Measurements from ENCODE around the gene PDK4. TPM values are rescaled to one million over a fixed set of nuclear protein-coding genes. Genes with fewer than 3 reads are reported as not detected.

PDK4 gene
- total RNA-seq, 1 donor from 2014 or later = not detected

DNA sequence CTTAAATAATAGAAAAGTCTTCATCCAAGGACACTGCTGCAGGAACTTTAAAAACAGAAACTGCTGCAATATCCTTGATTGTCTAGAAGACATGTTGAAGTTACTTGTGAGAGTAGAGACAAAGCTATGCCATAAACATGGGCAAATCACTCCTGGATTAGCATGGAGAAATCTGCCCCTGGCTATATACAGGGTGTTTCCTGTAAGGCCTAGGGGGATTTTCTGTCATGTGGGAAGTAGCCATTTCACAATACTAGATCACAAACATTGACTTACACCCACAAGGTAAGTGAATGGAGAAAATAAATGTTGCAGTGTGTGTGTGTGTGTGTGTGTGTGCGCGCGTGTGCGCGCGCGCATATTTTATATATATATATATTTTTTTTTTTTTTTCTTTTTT is 35.2 kb upstream of the PDK4 start:
- Mint-ChIP-seq H3K4me3 (ENCODE audit: unreplicated experiment) (no peak overlapping the region), H3K27me3 (ENCODE audit: unreplicated experiment) (no peaks in the 10 kb centered on the region), H3K36me3 (ENCODE audit: unreplicated experiment) (no peaks in the 10 kb centered on the region), H3K4me1 (ENCODE audit: low read depth, unreplicated experiment) (no peaks in the 10 kb centered on the region), H3K27ac (ENCODE audit: unreplicated experiment) (no peak overlapping the region), H3K9me3 (ENCODE audit: unreplicated experiment) (no peaks in the 10 kb centered on the region)
- TF ChIP-seq CTCF (IDR thresholded peaks at IDR 0.05; ENCODE audit: partially characterized antibody, unreplicated experiment) = no peak
- no peak for DNase-seq

DNA sequence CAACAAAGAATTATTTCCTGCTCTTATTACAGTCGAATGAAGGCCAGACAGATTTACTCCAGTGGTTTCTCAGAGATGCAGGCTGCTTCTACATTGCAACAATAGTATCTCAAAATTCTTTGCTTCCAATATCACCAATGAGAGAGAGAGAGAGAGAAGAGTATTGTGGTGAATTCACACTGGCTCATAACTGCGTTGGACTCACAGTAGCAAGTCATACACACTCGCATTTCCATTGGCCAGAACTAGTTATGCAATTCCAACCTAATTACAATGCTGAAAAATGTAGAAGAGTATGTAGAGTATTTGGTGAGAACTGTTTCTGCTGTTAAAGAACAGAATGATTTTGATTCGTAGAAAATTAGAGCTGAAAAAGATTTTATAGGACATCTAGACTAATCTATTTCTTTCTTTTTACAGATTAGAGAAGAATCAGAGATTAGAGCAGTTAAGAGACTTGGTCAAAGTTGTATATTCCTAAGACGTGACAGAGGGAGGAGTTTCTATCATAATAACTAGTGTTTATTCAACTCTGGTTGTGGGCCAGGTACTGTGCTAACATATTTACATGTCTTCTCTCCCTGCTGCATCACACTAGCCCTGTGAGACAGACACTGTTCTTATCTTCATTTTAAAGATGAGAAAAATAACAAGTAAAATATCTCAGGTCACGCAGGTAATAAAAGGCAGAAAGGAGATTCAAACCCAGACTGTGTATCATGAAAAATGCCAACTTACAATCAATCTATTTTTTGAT is 34.6 kb upstream of the PDK4 start:
- Mint-ChIP-seq H3K27me3 (ENCODE audit: unreplicated experiment) (no peaks in the 10 kb centered on the region), H3K27ac (ENCODE audit: unreplicated experiment) (no peak overlapping the region), H3K4me1 (ENCODE audit: low read depth, unreplicated experiment) (no peaks in the 10 kb centered on the region), H3K36me3 (ENCODE audit: unreplicated experiment) (no peaks in the 10 kb centered on the region), H3K4me3 (ENCODE audit: unreplicated experiment) (no peak overlapping the region), H3K9me3 (ENCODE audit: unreplicated experiment) (no peaks in the 10 kb centered on the region)
- no peak for TF ChIP-seq CTCF (IDR thresholded peaks at IDR 0.05; ENCODE audit: partially characterized antibody, unreplicated experiment)
- DNase-seq = no peak

GRCh38 chr7:95628831-95629439 is 32.6 kb upstream of the PDK4 start:
- Mint-ChIP-seq H3K27me3 (ENCODE audit: unreplicated experiment) (no peaks in the 10 kb centered on the region), H3K4me3 (ENCODE audit: unreplicated experiment) (no peak overlapping the region), H3K4me1 (ENCODE audit: low read depth, unreplicated experiment) (no peaks in the 10 kb centered on the region), H3K36me3 (ENCODE audit: unreplicated experiment) (no peaks in the 10 kb centered on the region), H3K27ac (ENCODE audit: unreplicated experiment) (no peak overlapping the region), H3K9me3 (ENCODE audit: unreplicated experiment) (no peaks in the 10 kb centered on the region)
- no peak for TF ChIP-seq CTCF (IDR thresholded peaks at IDR 0.05; ENCODE audit: partially characterized antibody, unreplicated experiment)
- DNase-seq = no peak

DNA sequence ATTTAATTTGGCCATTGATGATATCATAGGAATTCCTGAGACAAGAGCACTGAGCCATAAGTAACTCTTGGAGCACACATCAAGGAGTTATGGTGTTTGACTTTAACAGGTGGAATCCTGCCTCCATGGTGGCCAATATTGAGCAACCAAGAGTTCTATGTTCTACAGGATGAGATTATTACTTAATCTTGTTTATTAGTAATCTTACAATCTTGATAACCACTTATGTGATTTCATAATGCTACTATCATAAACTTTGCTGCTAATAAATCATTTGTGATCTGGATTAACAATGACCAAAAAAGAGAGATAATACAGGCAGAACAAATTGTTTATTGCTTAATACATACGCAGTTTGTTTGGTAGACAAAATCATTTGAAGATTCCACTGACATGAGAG is 27.5 kb upstream of the PDK4 start:
- DNase-seq = no peak
- H3K27me3 Mint-ChIP-seq (ENCODE audit: unreplicated experiment) = peaks cover 1% of the 10 kb centered on the region
- H3K9me3 Mint-ChIP-seq (ENCODE audit: unreplicated experiment) = peaks cover 1% of the 10 kb centered on the region
- TF ChIP-seq CTCF (IDR thresholded peaks at IDR 0.05; ENCODE audit: partially characterized antibody, unreplicated experiment) = no peak
- no peaks in the 10 kb centered on the region for H3K4me1 Mint-ChIP-seq (ENCODE audit: low read depth, unreplicated experiment)
- no peak overlapping the region for H3K4me3 Mint-ChIP-seq (ENCODE audit: unreplicated experiment)
- H3K36me3 Mint-ChIP-seq (ENCODE audit: unreplicated experiment) = no peaks in the 10 kb centered on the region
- H3K27ac Mint-ChIP-seq (ENCODE audit: unreplicated experiment) = no peak overlapping the region

- TF ChIP-seq CTCF (IDR thresholded peaks at IDR 0.05; ENCODE audit: partially characterized antibody, unreplicated experiment) = no peak
- H3K4me1 Mint-ChIP-seq (ENCODE audit: low read depth, unreplicated experiment) = no peaks in the 10 kb centered on the region
- no peak overlapping the region for H3K27ac Mint-ChIP-seq (ENCODE audit: unreplicated experiment)
- H3K9me3 Mint-ChIP-seq (ENCODE audit: unreplicated experiment) = peaks cover 1% of the 10 kb centered on the region
- H3K4me3 Mint-ChIP-seq (ENCODE audit: unreplicated experiment) = no peak overlapping the region
- DNase-seq = no peak
- no peaks in the 10 kb centered on the region for H3K36me3 Mint-ChIP-seq (ENCODE audit: unreplicated experiment)
- peaks cover 1% of the 10 kb centered on the region for H3K27me3 Mint-ChIP-seq (ENCODE audit: unreplicated experiment)
Observed at GRCh38 chr7:95622859-95623258, 26.5 kb upstream of the PDK4 start.

Measured in glutamatergic neuron (in vitro differentiated cells).